Type B pancreatic cell (in vitro differentiated cells): ENCODE measurements around the gene FAM229A. TPM values are rescaled to one million over a fixed set of nuclear protein-coding genes. Genes with fewer than 3 reads are reported as not detected.

Experiments used
- DNase-seq: peaks from one replicate; pipeline ENCODE4 v3.0.0; 2021; ENCODE audit warnings: mixed read lengths; ENCODE audit not compliant: unreplicated experiment; ENCODE audit errors: extremely low spot score
- H3K27ac Mint-ChIP-seq: 2 replicates; pipeline ENCODE4 v1.8.0; 2021; ENCODE audit warnings: mild to moderate bottlenecking, mixed read lengths
- H3K27me3 Mint-ChIP-seq: 2 replicates; pipeline ENCODE4 v1.8.0; 2021; ENCODE audit warnings: mixed read lengths
- H3K36me3 Mint-ChIP-seq: 2 replicates; pipeline ENCODE4 v1.8.0; 2021; ENCODE audit warnings: mixed read lengths
- H3K4me1 Mint-ChIP-seq: one replicate; pipeline ENCODE4 v1.8.0; 2021; ENCODE audit warnings: mixed read lengths; ENCODE audit not compliant: unreplicated experiment
- H3K4me3 Mint-ChIP-seq: 2 replicates; pipeline ENCODE4 v1.8.0; 2021; ENCODE audit warnings: mild to moderate bottlenecking, mixed read lengths
- H3K9me3 Mint-ChIP-seq: 2 replicates; pipeline ENCODE4 v1.8.0; 2021; ENCODE audit warnings: mixed read lengths
- total RNA-seq: library from RNA; stranded (reverse); gene quantifications from 2 replicates; pipeline ENCODE4 v1.2.1, GENCODE V29; 2021; ENCODE audit warnings: low replicate concordance
- TF ChIP-seq, protein P1 (sequence below): fragments of 200-600 bp; sonication (generic); conservative IDR thresholded peaks from 2 replicates; pipeline ENCODE4 v1.5.0; 2021; ENCODE audit warnings: antibody characterized with exemption, mild to moderate bottlenecking

The FAM229A gene
- total RNA-seq, 1 donor from 2014 or later = 8.7 TPM

DNA sequence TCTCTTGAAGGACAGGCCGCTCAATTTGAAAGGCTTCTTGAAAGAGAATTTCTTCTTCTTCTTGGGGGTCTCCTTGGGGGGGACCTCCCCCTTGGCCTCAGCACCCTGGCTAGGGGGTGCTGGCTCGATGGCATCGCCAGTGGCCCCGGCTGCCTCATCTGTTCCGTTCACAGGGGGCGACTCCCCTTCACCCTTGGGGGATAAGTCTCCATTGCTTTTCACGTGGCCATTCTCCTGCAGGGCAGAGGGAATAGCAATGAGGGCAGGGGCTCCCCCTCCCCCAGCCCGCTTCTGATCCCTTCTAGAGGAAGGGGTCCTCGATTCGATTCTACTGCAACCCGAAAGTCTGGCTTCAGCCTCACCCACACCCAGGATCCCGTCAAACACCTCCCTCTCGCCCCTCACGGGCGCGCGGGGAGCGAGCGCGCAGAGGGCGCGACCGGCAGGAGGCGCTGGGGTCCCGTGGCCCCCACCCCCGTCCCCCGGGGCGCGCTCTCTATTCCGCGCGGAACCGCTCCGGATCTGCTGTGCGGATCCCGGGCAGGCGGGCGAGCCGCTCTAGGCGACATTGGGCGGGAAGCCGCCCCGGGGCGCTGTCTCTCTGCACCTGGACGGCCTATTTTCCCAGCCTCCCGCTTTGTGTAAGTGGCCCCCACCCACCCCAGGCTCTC is 27.3 kb downstream of the FAM229A start:
- Mint-ChIP-seq H3K9me3 (no peaks in the 10 kb centered on the region), H3K4me3 (peak overlapping the region; percentile 97), H3K27ac (peak overlapping the region; percentile 93), H3K27me3 (no peaks in the 10 kb centered on the region), H3K36me3 (peaks cover 35% of the 10 kb centered on the region), H3K4me1 (peaks cover 44% of the 10 kb centered on the region)
- DNase-seq = peak; percentile 82
- TF ChIP-seq, protein P1, sequence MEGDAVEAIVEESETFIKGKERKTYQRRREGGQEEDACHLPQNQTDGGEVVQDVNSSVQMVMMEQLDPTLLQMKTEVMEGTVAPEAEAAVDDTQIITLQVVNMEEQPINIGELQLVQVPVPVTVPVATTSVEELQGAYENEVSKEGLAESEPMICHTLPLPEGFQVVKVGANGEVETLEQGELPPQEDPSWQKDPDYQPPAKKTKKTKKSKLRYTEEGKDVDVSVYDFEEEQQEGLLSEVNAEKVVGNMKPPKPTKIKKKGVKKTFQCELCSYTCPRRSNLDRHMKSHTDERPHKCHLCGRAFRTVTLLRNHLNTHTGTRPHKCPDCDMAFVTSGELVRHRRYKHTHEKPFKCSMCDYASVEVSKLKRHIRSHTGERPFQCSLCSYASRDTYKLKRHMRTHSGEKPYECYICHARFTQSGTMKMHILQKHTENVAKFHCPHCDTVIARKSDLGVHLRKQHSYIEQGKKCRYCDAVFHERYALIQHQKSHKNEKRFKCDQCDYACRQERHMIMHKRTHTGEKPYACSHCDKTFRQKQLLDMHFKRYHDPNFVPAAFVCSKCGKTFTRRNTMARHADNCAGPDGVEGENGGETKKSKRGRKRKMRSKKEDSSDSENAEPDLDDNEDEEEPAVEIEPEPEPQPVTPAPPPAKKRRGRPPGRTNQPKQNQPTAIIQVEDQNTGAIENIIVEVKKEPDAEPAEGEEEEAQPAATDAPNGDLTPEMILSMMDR = peak; percentile 70

DNA sequence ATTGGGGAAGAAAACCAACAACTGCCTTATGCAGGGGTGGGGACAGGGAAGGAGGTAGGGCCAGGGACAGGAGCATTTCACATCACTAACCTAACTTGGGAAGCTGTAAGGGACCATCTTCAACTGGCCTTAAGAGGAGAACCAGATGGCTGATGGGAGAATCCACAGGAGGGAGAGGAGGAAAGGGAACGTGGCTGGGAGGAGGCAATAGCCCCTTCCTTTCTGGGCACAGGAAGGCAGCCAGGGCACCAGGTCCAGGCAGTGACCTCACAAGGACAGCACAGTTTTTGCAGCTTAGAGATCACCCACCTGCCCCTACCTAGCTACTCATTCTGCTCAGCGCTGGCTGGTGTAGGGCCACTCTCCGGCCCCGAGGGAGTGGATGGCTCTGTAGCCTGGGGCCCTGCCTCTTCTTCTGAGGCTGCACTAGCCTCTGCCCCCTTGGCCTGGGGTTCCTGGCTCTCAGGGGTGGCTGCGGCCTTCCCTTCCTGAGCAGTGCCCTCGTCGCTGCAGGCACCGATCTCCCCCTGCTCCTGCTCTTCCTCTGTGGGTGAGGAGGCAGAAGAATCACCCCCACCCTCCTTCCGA is 27.9 kb downstream of the FAM229A start:
- Mint-ChIP-seq H3K4me1 (peaks cover 44% of the 10 kb centered on the region), H3K4me3 (peak overlapping the region; percentile 97), H3K9me3 (no peaks in the 10 kb centered on the region), H3K27me3 (no peaks in the 10 kb centered on the region), H3K36me3 (peaks cover 41% of the 10 kb centered on the region), H3K27ac (peak overlapping the region; percentile 93)
- no peak for DNase-seq
- TF ChIP-seq, protein P1 = no peak

DNA sequence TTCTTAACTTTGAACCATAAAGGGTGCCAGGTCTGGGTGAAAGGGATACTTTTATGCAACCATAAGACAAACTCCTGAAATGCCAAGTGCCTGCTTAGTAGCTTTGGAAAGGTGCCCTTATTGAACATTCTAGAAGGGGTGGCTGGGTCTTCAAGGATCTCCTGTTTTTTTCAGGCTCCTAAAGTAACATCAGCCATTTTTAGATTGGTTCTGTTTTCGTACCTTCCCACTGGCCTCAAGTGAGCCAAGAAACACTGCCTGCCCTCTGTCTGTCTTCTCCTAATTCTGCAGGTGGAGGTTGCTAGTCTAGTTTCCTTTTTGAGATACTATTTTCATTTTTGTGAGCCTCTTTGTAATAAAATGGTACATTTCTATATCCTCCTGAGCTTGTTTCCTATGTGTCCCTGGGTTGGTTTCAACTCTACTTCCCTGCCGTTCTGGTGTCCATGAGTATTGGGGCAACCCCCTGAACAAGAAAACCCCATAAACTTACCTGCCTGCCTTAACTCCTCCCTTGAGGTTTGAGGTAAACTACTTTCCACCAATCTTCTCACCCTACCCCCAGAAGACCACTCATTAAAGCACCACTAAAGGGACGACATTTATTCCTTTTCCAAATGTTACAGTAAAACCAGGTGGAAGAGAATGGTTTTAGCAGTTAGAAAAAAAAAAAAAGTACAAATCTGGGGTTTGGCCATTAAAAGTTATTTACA is 28.9 kb downstream of the FAM229A start:
- DNase-seq = no peak
- Mint-ChIP-seq H3K4me1 (peaks cover 38% of the 10 kb centered on the region), H3K9me3 (no peaks in the 10 kb centered on the region), H3K36me3 (peaks cover 47% of the 10 kb centered on the region), H3K27ac (peak overlapping the region; percentile 77), H3K27me3 (no peaks in the 10 kb centered on the region), H3K4me3 (peak overlapping the region; percentile 97)
- TF ChIP-seq, protein P1 = no peak

DNA sequence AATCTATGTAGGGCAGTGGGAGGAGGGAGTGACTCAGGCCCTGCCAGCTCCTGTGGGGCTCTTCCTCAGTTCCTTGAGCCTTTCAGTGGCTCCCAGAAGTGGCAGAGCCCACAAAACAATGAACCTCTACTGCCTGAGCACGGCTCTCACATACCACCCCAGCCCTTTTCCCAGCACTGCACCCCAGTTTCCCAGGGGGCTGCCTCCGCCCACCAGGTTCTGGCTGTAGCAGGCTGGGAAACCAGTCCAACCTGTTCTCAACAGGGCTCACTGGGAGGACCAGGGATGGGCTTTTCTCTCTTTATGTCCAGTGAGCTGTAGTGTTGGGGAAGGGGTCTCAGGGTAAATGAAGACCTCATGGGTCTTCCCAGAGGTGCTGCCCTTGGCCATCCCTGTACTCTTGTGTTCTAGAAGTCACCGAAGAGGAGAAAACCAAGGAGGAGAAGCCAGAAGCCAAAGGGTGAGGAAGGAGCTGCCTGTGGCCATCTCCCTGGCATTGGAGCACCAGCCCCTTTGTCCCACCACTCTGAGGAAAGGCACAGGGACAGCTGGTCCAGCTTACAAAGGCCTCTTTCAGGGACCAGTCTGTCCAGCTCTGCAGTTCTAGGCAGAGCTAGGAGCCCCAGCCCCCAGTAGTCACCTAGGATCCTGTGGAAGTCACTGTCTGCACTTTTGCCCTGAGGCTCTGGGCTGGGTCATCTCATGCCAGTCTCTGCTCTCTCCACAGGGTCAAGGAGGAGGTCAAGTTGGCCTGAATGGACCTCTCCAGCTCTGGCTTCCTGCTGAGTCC is 29.8 kb downstream of the FAM229A start:
- H3K27me3 Mint-ChIP-seq = no peaks in the 10 kb centered on the region
- TF ChIP-seq, protein P1 = no peak
- H3K4me3 Mint-ChIP-seq = peak overlapping the region; percentile 71
- peaks cover 31% of the 10 kb centered on the region for H3K4me1 Mint-ChIP-seq
- peaks cover 52% of the 10 kb centered on the region for H3K36me3 Mint-ChIP-seq
- H3K27ac Mint-ChIP-seq = peak overlapping the region; percentile 60
- DNase-seq = no peak
- no peaks in the 10 kb centered on the region for H3K9me3 Mint-ChIP-seq

DNA sequence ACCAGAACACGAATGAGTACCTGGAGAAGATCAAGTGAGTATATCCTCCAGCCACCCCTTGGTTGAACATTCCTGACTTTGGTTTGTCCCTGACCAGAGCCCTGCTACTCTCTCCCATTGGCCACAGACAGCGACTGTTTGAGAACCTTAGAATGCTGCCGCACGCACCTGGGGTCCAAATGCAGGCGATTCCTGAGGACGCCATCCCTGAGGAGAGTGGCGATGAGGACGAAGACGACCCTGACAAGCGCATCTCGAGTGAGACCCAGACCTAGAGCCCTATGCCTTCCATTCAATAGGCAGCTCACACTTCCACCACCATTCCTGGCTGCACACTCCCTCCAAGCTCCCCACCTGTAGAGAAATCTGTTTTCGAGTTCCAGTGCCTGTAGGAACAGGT is 30.7 kb downstream of the FAM229A start:
- Mint-ChIP-seq H3K9me3 (no peaks in the 10 kb centered on the region), H3K4me3 (peak overlapping the region; percentile 37), H3K27me3 (no peaks in the 10 kb centered on the region), H3K4me1 (peaks cover 31% of the 10 kb centered on the region), H3K36me3 (peaks cover 52% of the 10 kb centered on the region), H3K27ac (peak overlapping the region; percentile 60)
- TF ChIP-seq, protein P1 = no peak
- no peak for DNase-seq
